ENCODE measurements around the gene AP3S1.

DNA sequence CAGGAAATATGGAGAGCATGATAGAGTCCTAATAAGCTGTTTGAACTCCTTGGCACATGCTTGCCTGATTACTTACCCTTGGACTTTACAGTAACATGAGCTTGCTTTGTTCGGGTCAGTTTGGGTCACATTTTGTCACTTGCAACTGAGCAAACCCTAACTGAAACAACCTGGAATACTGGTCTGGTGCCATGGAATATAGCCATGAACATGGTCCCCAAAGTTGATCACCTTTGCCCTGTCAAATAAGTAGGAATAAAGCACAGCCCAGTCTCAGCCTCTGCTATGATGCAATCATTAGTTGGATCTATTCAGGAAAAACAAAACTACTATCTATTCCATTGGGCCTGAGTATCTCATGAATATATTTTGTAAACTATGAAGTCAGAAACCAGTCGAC lies 43.5 kb upstream of the AP3S1 start:
- TF ChIP-seq, protein P1, sequence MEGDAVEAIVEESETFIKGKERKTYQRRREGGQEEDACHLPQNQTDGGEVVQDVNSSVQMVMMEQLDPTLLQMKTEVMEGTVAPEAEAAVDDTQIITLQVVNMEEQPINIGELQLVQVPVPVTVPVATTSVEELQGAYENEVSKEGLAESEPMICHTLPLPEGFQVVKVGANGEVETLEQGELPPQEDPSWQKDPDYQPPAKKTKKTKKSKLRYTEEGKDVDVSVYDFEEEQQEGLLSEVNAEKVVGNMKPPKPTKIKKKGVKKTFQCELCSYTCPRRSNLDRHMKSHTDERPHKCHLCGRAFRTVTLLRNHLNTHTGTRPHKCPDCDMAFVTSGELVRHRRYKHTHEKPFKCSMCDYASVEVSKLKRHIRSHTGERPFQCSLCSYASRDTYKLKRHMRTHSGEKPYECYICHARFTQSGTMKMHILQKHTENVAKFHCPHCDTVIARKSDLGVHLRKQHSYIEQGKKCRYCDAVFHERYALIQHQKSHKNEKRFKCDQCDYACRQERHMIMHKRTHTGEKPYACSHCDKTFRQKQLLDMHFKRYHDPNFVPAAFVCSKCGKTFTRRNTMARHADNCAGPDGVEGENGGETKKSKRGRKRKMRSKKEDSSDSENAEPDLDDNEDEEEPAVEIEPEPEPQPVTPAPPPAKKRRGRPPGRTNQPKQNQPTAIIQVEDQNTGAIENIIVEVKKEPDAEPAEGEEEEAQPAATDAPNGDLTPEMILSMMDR (IDR thresholded peaks at IDR 0.05): no peak
- TF ChIP-seq EP300 (IDR thresholded peaks at IDR 0.05) (no peak), POLR2A (IDR thresholded peaks at IDR 0.05) (no peak)

Measured in upper lobe of left lung (tissue), 4 donors.